Measurements from ENCODE around the gene GRAMD1A.

- TF ChIP-seq YY1 (IDR thresholded peaks at IDR 0.05; ENCODE audit: low read depth, low read length) (no peak), RFX5 (IDR thresholded peaks at IDR 0.05; ENCODE audit: borderline replicate concordance, low read depth, low read length) (no peak), POLR2AphosphoS5 (IDR thresholded peaks at IDR 0.05; ENCODE audit: low read depth, low read length) (no peak; the same call in 1 of the 2 replicates), TAF1 (IDR thresholded peaks at IDR 0.05; ENCODE audit: low read depth, low read length) (no peak), CTCF (IDR thresholded peaks at IDR 0.05; ENCODE audit: control extremely low read depth in 1 of 3, insufficient read depth in 1 of 3, low read depth in 1 of 3, low read length in 3 of 3) (no peak), GABPA (IDR thresholded peaks at IDR 0.05; ENCODE audit: borderline replicate concordance, insufficient read depth, low read length) (no peak), KDM1A (IDR thresholded peaks at IDR 0.05; ENCODE audit: borderline replicate concordance, low read length) (no peak), ZNF274 (IDR thresholded peaks at IDR 0.05; ENCODE audit: borderline replicate concordance, extremely low read depth, low read length) (no peak), EZH2 (IDR thresholded peaks at IDR 0.05; ENCODE audit: low read depth, low read length, severe bottlenecking) (no peak), SIN3A (conservative IDR thresholded peaks at IDR 0.05 in 1 of 2, IDR thresholded peaks at IDR 0.05 in 1 of 2; ENCODE audit: low read depth in 1 of 2, low read length in 2 of 2) (no peak), CREB1 (IDR thresholded peaks at IDR 0.05) (no peak), ASH2L (IDR thresholded peaks at IDR 0.05; ENCODE audit: low read length) (no peak), RXRA (IDR thresholded peaks at IDR 0.05; ENCODE audit: insufficient read depth, low read depth, low read length) (no peak), JUND (IDR thresholded peaks at IDR 0.05; ENCODE audit: low read length) (no peak)
These were observed 14.0 kb downstream of the GRAMD1A start for GRCh38 chr19:35013820-35014754.

Data from H1 (cell line).